IMR-90 (cell line): ENCODE data around the gene KRT10. TPM values are rescaled to one million over a fixed set of nuclear protein-coding genes. Genes with fewer than 3 reads are reported as not detected.

Source experiments
- ATAC-seq: fragments of 200-7000 bp; cut with Tn5 transposase; 2 replicates; pipeline ENCODE4 v1.9.1; 2020; ENCODE audit warnings: low read depth, mild to moderate bottlenecking, moderate library complexity
- BruUV-seq: library from RNA; stranded (reverse); fragments of 400-500 nt; replicated peaks from 2 replicates; lab custom pipeline; 2021; lab: Mats Ljungman, UMichigan
- CTCF ChIA-PET: fragments of 300-600 bp; formaldehyde crosslinking; extraction: SDS; loops from one replicate; lab custom pipeline; 2021; ENCODE audit warnings: antibody characterized with exemption; lab: Yijun Ruan, JAX
- POLR2A ChIA-PET: fragments of 300-600 bp; sonication (Branson Sonifier 250); formaldehyde crosslinking; loops from one replicate; lab custom pipeline; 2022; ENCODE audit warnings: antibody characterized with exemption; ENCODE audit not compliant: unreplicated experiment; lab: Charles Lee
- DNase-seq: peaks from one replicate; pipeline ENCODE4 v3.0.0; 2013
- H2AFZ ChIP-seq: replicated peaks from 2 replicates; pipeline ENCODE3; 2013; ENCODE audit warnings: low read length, mild to moderate bottlenecking; ENCODE audit not compliant: poor library complexity
- H2AK5ac ChIP-seq: 2 replicates; pipeline ENCODE4 v1.6.1; 2013; ENCODE audit warnings: low read depth, low read length, inconsistent platforms
- H2AK9ac ChIP-seq: replicated peaks from 2 replicates; pipeline ENCODE3; 2013; ENCODE audit warnings: mild to moderate bottlenecking, low read depth, low read length, moderate library complexity; ENCODE audit not compliant: poor library complexity
- H2BK120ac ChIP-seq: 2 replicates; pipeline ENCODE4 v1.6.1; 2013; ENCODE audit warnings: low read depth, low read length, inconsistent platforms
- H2BK15ac ChIP-seq: 3 replicates; pipeline ENCODE4 v1.6.1; 2013; ENCODE audit warnings: low read depth, low read length, inconsistent platforms
- H2BK20ac ChIP-seq: 2 replicates; pipeline ENCODE4 v1.6.1; 2013; ENCODE audit warnings: low read depth, mild to moderate bottlenecking, inconsistent platforms, low read length, moderate library complexity
- H2BK5ac ChIP-seq: 2 replicates; pipeline ENCODE4 v1.6.1; 2013; ENCODE audit warnings: mild to moderate bottlenecking, low read depth, low read length, inconsistent platforms; ENCODE audit not compliant: poor library complexity, severe bottlenecking
- H3K14ac ChIP-seq: replicated peaks from 2 replicates; pipeline ENCODE4 v1.6.1; 2013; ENCODE audit warnings: low read depth, low read length, inconsistent platforms
- H3K18ac ChIP-seq: 2 replicates; pipeline ENCODE4 v1.6.1; 2013; ENCODE audit warnings: low read depth, low read length, control low read depth
- H3K23ac ChIP-seq: 2 replicates; pipeline ENCODE4 v1.6.1; 2013; ENCODE audit warnings: low read depth, low read length, inconsistent platforms
- H3K27ac ChIP-seq: 2 replicates; pipeline ENCODE4 v1.5.1; 2013; ENCODE audit warnings: mild to moderate bottlenecking, control low read depth, low read length; ENCODE audit not compliant: insufficient read depth
- H3K27me3 ChIP-seq: 2 replicates; pipeline ENCODE4 v1.6.1; 2013; ENCODE audit warnings: low read length; ENCODE audit not compliant: control insufficient read depth, insufficient read depth
- H3K36me3 ChIP-seq: 2 replicates; pipeline ENCODE4 v1.6.1; 2013; ENCODE audit warnings: low read length, mixed read lengths; ENCODE audit not compliant: control insufficient read depth, insufficient read depth
- H3K4ac ChIP-seq: 2 replicates; pipeline ENCODE4 v1.6.1; 2013; ENCODE audit warnings: low read depth, low read length, inconsistent platforms
- H3K4me1 ChIP-seq: 2 replicates; pipeline ENCODE4 v1.6.1; 2013; ENCODE audit warnings: low read length, mixed read lengths; ENCODE audit not compliant: control insufficient read depth, insufficient read depth
- H3K4me2 ChIP-seq: 2 replicates; pipeline ENCODE4 v1.6.1; 2013; ENCODE audit warnings: low read depth, mild to moderate bottlenecking, control low read depth, low read length, moderate library complexity
- H3K4me3 ChIP-seq: 2 replicates; pipeline ENCODE4 v1.5.1; 2013; ENCODE audit warnings: low read depth, mild to moderate bottlenecking, control low read depth, low read length, moderate library complexity; ENCODE audit not compliant: insufficient read depth
- H3K56ac ChIP-seq: 2 replicates; pipeline ENCODE4 v1.6.1; 2013; ENCODE audit warnings: low read length, inconsistent platforms; ENCODE audit not compliant: insufficient read depth; ENCODE audit errors: extremely low read depth
- H3K79me1 ChIP-seq, 2 experiments: 2 replicates each; pipeline ENCODE4 v1.6.1; 2013; ENCODE audit warnings: low read length in 2 of 2, inconsistent platforms in 1 of 2, low read depth in 1 of 2
- H3K9ac ChIP-seq: 2 replicates; pipeline ENCODE4 v1.6.1; 2013; ENCODE audit warnings: low read depth, low read length, control low read depth
- H3K9me1 ChIP-seq: 2 replicates; pipeline ENCODE4 v1.6.1; 2013; ENCODE audit warnings: low read length, inconsistent platforms; ENCODE audit not compliant: insufficient read depth
- H3K9me3 ChIP-seq: 2 replicates; pipeline ENCODE4 v1.6.1; 2013; ENCODE audit warnings: low read length; ENCODE audit not compliant: control insufficient read depth, insufficient read depth
- H4K20me1 ChIP-seq: 2 replicates; pipeline ENCODE4 v1.6.1; 2013; ENCODE audit warnings: low read length, inconsistent platforms; ENCODE audit not compliant: insufficient read depth
- H4K5ac ChIP-seq: 2 replicates; pipeline ENCODE4 v1.6.1; 2013; ENCODE audit warnings: mild to moderate bottlenecking, low read depth, low read length, control low read depth
- H4K8ac ChIP-seq, 2 experiments: 2 replicates each; pipeline ENCODE4 v1.6.1; 2013; ENCODE audit warnings: low read depth in 2 of 2, low read length in 2 of 2, control low read depth in 1 of 2, inconsistent platforms in 1 of 2
- H4K91ac ChIP-seq: 2 replicates; pipeline ENCODE4 v1.6.1; 2013; ENCODE audit warnings: low read depth, low read length, inconsistent platforms; ENCODE audit not compliant: insufficient read depth
- BHLHE40 ChIP-seq: fragments of 150-350 bp; IDR thresholded peaks from 2 replicates; pipeline ENCODE4 v1.6.1; 2016; ENCODE audit warnings: mild to moderate bottlenecking, low read depth, low read length
- CHD1 ChIP-seq: IDR thresholded peaks from 2 replicates; pipeline ENCODE4 v1.6.1; 2012; ENCODE audit warnings: low read depth, low read length, improper control_type of control experiment
- MAZ ChIP-seq: IDR thresholded peaks from 2 replicates; pipeline ENCODE4 v1.6.1; 2012; ENCODE audit warnings: low read depth, mild to moderate bottlenecking, low read length, improper control_type of control experiment, moderate library complexity, borderline replicate concordance
- MXI1 ChIP-seq: IDR thresholded peaks from 2 replicates; pipeline ENCODE4 v1.6.1; 2012; ENCODE audit warnings: low read depth, mild to moderate bottlenecking, low read length, moderate library complexity, borderline replicate concordance
- WGBS, 2 experiments: methylation state at CpG; one replicate each; pipeline versions ENCODE4 v1.1.5 to v1.1.7; 2013; ENCODE audit warnings: missing lambda C conversion rate in 2 of 2; ENCODE audit not compliant: insufficient read length in 1 of 2; ENCODE audit errors: extremely low coverage in 2 of 2; 5-methylcytosine and 5-hydroxymethylcytosine counted together
- dilution Hi-C: fragments of 300-500 bp; cut with HindIII; formaldehyde crosslinking; loops from one replicate; pipeline ENCODE4 v1.14.3; 2018; ENCODE audit warnings: low sequenced_read_pairs; ENCODE audit not compliant: unreplicated experiment
- in situ Hi-C: fragments of 300-500 bp; cut with MboI; formaldehyde crosslinking; loops from 3 replicates; pipeline ENCODE4 v1.14.3; 2019; ENCODE audit warnings: low sequenced_read_pairs, inconsistent platforms, mixed read lengths
- intact Hi-C: fragments of 100-400 bp; cut with micrococcal nuclease; formaldehyde crosslinking; loops from 2 replicates; pipeline ENCODE4 v1.10.0; 2022
- polyA plus RNA-seq, 3 experiments: library from polyadenylated mRNA; depleted of rRNA; stranded (reverse); fragments of >200 nt; gene quantifications; 2 replicates each; pipeline ENCODE4 v1.2.3, GENCODE V29; 2012; ENCODE audit warnings: low replicate concordance in 1 of 3
- total RNA-seq: library from RNA; depleted of rRNA; stranded (reverse); fragments of >200 nt; gene quantifications from 2 replicates; pipeline ENCODE4 v1.2.3, GENCODE V29; 2012

Gene KRT10
- total and polyA plus RNA-seq, 2 of the 4 experiments (the other 2 are of a cell fraction), result 0.18 to 18.3 TPM

GRCh38 chr17:40782450-40782849, 40.0 kb downstream of the KRT10 start, which contains the start of gene KRT27:
Gene KRT27, minus strand, starts transcription at chr17:40782550. Its CDS starts 57 bp downstream, at chr17:40782493.
- no peak within 1 kb of the TSS for H2BK120ac ChIP-seq
- no peak for ATAC-seq
- H4K20me1 ChIP-seq, result no peaks in the 10 kb centered on the region
- H3K4ac ChIP-seq, result no peak within 1 kb of the TSS
- in situ Hi-C loops (loop anchor here (25.0 kb wide), 1 partner anchor 420 kb away; the partner anchor contains the start of gene GJD3), intact Hi-C loops (no loop called here), dilution Hi-C loops (no loop called here)
- ChIA-PET CTCF (no interaction called here), POLR2A (no interaction called here)
- H3K9me3 ChIP-seq, result no peaks in the 10 kb centered on the region
- H3K4me2 ChIP-seq, result no peak within 1 kb of the TSS
- H3K23ac ChIP-seq, result no peak within 1 kb of the TSS
- no TSS peak for BruUV-seq
- no peak within 1 kb of the TSS for H3K18ac ChIP-seq
- H3K4me3 ChIP-seq, result no peak within 1 kb of the TSS
- no peak within 1 kb of the TSS for H2BK5ac ChIP-seq
- DNase-seq, result no peak
- H3K36me3 ChIP-seq, result no peaks in the 10 kb centered on the region
- H2BK20ac ChIP-seq, result no peak within 1 kb of the TSS
- TF ChIP-seq MAZ, result no peak
- TF ChIP-seq BHLHE40, result no peak
- no peak for TF ChIP-seq CHD1
- no peak for TF ChIP-seq MXI1
- H3K14ac ChIP-seq, result no peak within 1 kb of the TSS
- H2BK15ac ChIP-seq, result no peak within 1 kb of the TSS
- no peak within 1 kb of the TSS for H2AK9ac ChIP-seq
- no peak within 1 kb of the TSS for H4K8ac ChIP-seq
- H4K5ac ChIP-seq, result no peak within 1 kb of the TSS
- no CpG with 5 or more reads among the region's 4 CpGs for WGBS, 2 experiments
- H4K91ac ChIP-seq, result no peak within 1 kb of the TSS
- peaks cover 47% of the 10 kb centered on the region for H3K27me3 ChIP-seq
- no peak within 1 kb of the TSS for H2AK5ac ChIP-seq
- H3K9me1 ChIP-seq, result no peaks in the 10 kb centered on the region
- H3K56ac ChIP-seq, result no peak within 1 kb of the TSS
- no peak within 1 kb of the TSS for H3K9ac ChIP-seq
- no peaks in the 10 kb centered on the region for H3K79me1 ChIP-seq
- H3K4me1 ChIP-seq, result no peaks in the 10 kb centered on the region
- H3K27ac ChIP-seq, result no peak within 1 kb of the TSS
- H2AFZ ChIP-seq, result no peak within 1 kb of the TSS
